ENCODE results near the gene ATP5PD. TPM values are rescaled to one million over a fixed set of nuclear protein-coding genes. Genes with fewer than 3 reads are reported as not detected.
A peak's percentile ranks its signal among the peaks of the same experiment; 100 is the strongest.
"Not testable (repeated sequence)": the region's sequence is repeated elsewhere in the genome, so short reads cannot be mapped to it uniquely, and the experiment has no call there.

Gene ATP5PD
- total and polyA plus RNA-seq, 2 donors = 136 to 334 TPM

DNA sequence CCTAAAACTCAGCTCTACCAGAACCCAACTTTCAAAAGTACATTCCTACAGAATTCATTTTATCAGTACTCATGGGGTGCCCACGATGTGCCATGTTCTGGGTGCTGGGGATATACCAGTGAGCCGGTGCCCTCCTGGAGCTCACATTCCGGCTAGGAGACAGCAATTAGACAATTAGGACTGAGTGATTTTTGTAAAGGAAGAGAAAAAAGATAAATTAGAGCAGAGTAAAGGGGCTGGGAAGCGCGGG, 34.7 kb downstream of the ATP5PD start:
- H3K27ac ChIP-seq (ENCODE audit: low read depth) = peak overlapping the region; percentile 65
- peaks cover 4% of the 10 kb centered on the region for H3K4me1 ChIP-seq (ENCODE audit: insufficient read depth)
- H3K36me3 ChIP-seq (ENCODE audit: insufficient read depth) = no peaks in the 10 kb centered on the region
- WGBS = 7% methylated on average over 5 of the region's 5 CpGs
- DNase-seq (ENCODE audit: extremely low spot score) = no peak
- peak overlapping the region; percentile 80 for H3K4me3 ChIP-seq (ENCODE audit: low read depth, low read length)

DNA sequence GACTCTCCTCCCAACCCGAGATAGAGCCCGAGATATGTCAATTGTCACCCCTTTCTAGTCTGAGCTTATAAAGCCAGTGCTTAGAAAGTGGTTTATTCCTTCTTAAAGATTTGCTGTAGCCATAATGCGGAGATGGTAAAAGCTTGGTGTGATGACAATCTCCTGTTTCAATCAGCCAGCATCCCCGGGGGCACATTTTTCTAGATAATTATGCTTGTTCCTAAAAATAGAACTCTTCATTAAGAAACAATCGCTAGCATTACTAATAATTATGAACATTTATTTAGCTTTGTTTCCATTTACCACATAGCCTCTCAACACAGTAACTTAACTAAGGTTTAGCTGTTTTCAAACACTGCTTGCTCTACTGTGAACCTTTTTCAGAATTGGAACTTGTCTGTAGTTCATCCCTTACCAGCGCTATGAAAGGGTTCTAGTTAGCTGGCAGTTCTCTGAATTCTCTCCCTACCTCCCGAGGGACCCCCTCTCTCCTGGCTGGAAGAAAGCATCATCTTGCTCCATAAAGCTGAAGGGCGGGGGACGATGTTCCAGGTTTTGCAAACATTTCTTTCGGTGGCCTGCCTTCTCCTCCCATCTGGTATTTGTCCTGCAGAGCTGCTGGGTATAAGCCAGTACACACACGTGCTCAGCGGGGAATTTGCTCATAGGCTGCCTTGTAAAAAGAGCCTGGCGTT, 35.2 kb downstream of the ATP5PD start:
- Histone ChIP-seq H3K36me3 (ENCODE audit: insufficient read depth) (no peaks in the 10 kb centered on the region), H3K27ac (ENCODE audit: low read depth) (no peak overlapping the region), H3K4me3 (ENCODE audit: low read depth, low read length) (no peak overlapping the region), H3K4me1 (ENCODE audit: insufficient read depth) (peaks cover 4% of the 10 kb centered on the region)
- DNase-seq (ENCODE audit: extremely low spot score) = no peak
- 18% methylated on average over 13 of the region's 13 CpGs for WGBS

DNA sequence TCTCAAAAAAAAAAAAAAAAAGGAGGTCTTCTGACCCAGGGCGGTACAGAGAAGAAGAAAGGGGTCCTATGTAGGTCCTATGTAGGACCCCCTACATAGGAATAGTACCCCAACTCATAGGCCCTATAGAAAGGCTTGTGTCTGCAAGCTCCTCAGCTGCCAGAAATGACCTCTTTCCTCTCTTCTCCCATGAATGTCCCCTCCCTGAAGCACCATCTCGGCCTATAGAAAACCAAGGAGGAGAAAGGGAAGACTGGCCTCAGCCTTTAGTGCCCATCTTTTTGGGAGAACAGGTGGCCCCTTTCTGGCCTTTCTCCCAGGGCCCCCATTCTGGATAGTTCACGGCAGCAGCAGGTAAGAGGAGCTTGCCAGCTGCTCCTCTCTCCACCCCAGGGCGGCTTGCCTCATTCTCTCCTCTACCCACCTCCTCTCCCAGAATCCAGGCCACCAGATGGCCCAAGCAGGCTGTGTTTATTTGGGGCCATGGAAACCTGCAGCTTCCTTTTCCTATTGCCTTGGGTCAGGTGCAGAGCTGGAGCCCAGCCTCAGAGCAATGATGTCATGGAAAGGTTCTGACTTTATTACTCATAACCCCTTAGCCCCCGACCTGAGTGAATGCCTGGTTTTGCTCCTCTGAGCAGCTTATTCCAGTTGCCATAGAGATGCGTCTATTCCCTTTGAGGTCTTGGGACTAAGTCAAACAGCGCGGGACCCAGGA, 35.9 kb downstream of the ATP5PD start:
- no peak for DNase-seq (ENCODE audit: extremely low spot score)
- 53% methylated on average over 8 of the region's 8 CpGs for WGBS
- peaks cover 4% of the 10 kb centered on the region for H3K4me1 ChIP-seq (ENCODE audit: insufficient read depth)
- H3K27ac ChIP-seq (ENCODE audit: low read depth) = no peak overlapping the region
- no peak overlapping the region for H3K4me3 ChIP-seq (ENCODE audit: low read depth, low read length)
- no peaks in the 10 kb centered on the region for H3K36me3 ChIP-seq (ENCODE audit: insufficient read depth)

DNA sequence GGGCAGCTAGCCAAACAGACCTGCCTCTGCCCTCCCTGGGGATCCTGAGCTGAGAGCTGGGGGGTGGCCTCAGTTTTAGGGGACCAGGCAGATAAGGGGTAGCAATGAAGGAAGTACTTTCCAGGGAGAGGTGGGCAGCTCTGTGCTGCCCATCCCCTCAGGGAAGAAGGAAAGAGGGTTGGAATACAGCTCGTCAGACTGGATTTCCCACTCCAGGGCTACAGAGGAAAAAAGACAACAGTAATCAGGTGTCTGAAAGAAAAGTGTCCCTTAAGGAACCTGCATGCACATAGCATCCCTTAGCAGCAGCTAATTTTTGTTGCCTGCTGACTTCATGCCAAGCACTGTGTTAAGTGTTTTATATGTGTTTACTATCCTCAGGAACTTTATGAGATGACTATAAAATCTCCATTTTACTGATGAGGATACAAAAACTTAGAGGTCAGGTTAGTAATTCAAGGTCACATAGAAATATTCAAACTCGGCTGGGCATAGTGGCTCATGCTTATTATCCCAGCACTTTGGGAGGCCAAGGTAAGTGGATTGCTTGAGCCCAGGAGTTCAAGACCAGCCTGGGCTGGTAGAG, 37.5 kb downstream of the ATP5PD start:
- no peak overlapping the region for H3K27ac ChIP-seq (ENCODE audit: low read depth)
- no peak overlapping the region for H3K4me3 ChIP-seq (ENCODE audit: low read depth, low read length)
- 62% methylated on average over 2 of the region's 2 CpGs for WGBS
- no peaks in the 10 kb centered on the region for H3K36me3 ChIP-seq (ENCODE audit: insufficient read depth)
- no peak for DNase-seq (ENCODE audit: extremely low spot score)
- peaks cover 4% of the 10 kb centered on the region for H3K4me1 ChIP-seq (ENCODE audit: insufficient read depth)

DNA sequence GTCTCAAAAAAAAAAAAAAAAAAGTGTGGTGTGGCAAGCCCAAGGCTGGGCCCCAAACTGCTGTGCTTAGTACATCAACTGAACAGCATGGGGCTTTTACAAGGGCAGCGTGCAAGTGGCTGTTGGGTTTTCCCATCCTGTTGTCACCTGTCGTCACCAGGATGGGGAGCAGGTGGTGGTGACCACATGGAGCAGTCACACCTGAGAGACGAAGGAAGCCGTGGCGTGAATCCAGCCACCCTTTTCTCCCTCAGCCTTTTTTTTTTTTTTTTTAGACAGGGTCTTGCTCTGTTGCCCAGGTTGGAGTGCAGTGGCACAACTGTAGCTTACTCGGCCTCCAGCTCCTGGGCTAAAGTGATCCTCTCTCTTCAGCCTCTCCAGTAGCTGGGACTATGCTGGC, 38.4 kb downstream of the ATP5PD start:
- no peak overlapping the region for H3K27ac ChIP-seq (ENCODE audit: low read depth)
- peaks cover 2% of the 10 kb centered on the region for H3K4me1 ChIP-seq (ENCODE audit: insufficient read depth)
- DNase-seq (ENCODE audit: extremely low spot score) = no peak
- no peak overlapping the region for H3K4me3 ChIP-seq (ENCODE audit: low read depth, low read length)
- 90% methylated on average over 6 of the region's 6 CpGs for WGBS
- H3K36me3 ChIP-seq (ENCODE audit: insufficient read depth) = no peaks in the 10 kb centered on the region

DNA sequence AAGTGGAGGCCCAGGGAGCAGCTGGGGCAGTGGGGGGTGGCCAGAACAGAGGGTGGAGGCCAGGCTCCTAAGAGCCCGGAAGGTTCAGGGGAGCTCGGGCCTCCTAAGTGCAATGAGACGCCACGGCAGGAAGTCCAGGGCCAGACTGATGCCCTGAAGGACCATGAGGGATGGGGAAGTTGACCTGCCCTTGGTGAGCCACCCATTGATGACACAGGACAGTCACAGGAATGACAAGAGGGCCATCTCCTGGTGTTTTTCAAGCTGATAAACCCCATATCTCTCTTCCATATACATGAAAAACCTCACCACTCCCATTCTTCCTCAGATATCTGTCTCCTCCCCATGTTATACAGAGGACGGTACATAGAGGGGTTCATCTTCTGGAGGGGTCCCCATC, 40.1 kb downstream of the ATP5PD start:
- no peak for DNase-seq (ENCODE audit: extremely low spot score)
- Histone ChIP-seq H3K4me1 (ENCODE audit: insufficient read depth) (no peaks in the 10 kb centered on the region), H3K4me3 (ENCODE audit: low read depth, low read length) (no peak overlapping the region), H3K27ac (ENCODE audit: low read depth) (no peak overlapping the region), H3K36me3 (ENCODE audit: insufficient read depth) (no peaks in the 10 kb centered on the region)
- 89% methylated on average over 5 of the region's 5 CpGs for WGBS

DNA sequence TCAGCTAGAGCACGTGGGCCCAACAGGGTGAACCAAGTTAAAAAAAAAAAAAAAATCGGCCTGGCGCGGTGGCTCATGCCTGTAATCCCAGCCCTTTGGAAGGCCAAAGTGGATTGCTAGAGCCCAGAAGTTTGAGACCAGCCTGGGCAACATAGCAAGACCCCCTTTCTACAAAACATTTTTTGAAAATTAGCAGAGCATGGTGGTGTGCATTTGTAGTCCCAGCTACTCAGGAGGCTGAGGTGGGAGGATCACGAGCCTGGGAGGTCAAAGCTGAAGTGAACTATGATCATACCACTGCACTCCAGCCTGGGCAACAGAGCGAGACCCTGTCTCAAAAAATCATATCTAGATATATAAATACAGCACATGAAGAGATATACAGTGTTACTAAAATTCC, 40.7 kb downstream of the ATP5PD start:
- not testable (repeated sequence) for H3K4me1 ChIP-seq (ENCODE audit: insufficient read depth); H3K4me3 ChIP-seq (ENCODE audit: low read depth, low read length); H3K27ac ChIP-seq (ENCODE audit: low read depth); H3K36me3 ChIP-seq (ENCODE audit: insufficient read depth); DNase-seq (ENCODE audit: extremely low spot score)
- WGBS = 95% methylated on average over 6 of the region's 6 CpGs

DNA sequence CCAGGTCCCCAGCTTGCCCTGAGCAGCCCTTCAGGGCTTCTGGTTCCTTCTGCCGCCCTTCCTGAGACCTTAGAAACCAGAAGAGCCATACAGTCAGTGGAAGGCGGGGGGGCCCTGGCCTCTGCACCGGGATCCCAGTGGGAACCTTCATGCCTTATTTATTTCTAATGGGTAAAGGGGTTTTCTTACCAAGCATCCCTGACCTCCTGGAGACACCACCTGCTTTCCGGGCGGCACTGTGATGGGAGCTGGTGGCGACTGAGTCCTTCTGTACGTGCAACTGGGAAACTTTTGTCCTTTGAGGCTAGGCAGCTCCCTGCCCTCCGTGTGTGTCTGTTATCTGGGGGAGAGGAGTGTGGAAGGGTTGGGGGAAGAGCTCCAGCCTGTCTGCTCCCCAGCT, 41.5 kb downstream of the ATP5PD start:
- no peak for DNase-seq (ENCODE audit: extremely low spot score)
- Histone ChIP-seq H3K4me1 (ENCODE audit: insufficient read depth) (no peaks in the 10 kb centered on the region), H3K4me3 (ENCODE audit: low read depth, low read length) (no peak overlapping the region), H3K27ac (ENCODE audit: low read depth) (no peak overlapping the region), H3K36me3 (ENCODE audit: insufficient read depth) (no peaks in the 10 kb centered on the region)
- WGBS = 89% methylated on average over 8 of the region's 8 CpGs

DNA sequence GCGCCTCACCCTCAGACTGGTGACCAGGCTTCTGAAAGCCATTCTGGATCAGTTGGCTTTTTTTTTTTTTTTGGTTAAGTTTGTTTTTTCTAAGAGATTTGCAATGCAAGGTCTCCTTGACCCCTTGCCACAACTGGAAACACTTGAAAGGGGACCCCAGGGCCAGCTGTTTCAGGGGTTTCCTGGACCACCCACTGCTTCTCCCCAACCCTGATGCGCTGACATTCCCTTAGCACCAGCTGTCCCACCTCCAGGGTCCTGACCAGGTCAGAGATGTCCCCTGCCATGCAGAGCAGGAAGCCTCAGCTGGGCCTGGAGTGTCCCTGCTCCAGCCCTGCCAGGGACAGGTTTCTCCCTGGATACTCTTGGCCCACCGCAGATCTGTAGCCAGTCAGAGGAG, 42.4 kb downstream of the ATP5PD start:
- no peaks in the 10 kb centered on the region for H3K36me3 ChIP-seq (ENCODE audit: insufficient read depth)
- no peak for DNase-seq (ENCODE audit: extremely low spot score)
- 97% methylated on average over 3 of the region's 3 CpGs for WGBS
- no peaks in the 10 kb centered on the region for H3K4me1 ChIP-seq (ENCODE audit: insufficient read depth)
- H3K27ac ChIP-seq (ENCODE audit: low read depth) = no peak overlapping the region
- H3K4me3 ChIP-seq (ENCODE audit: low read depth, low read length) = no peak overlapping the region

DNA sequence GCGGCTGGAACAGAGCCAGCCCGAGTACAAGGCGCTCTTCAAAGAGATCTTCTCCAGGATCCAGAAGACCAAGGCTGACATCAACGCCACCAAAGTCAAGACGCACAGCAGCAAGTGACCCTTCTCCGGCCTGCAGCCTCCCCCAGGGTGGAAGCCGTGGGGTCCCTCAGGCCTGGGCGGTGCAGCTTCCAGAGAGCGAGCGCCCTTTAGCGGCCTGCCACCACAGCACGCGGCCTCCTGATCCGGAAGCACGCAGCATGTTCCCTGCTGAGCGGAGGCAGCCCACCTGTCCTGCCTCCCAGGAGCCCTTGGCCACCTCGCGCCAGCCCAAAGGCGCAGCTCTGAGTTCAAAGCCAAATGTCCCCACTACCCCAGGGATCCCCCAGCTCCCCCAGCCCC, 42.8 kb downstream of the ATP5PD start:
- H3K4me3 ChIP-seq (ENCODE audit: low read depth, low read length) = no peak overlapping the region
- 95% methylated on average over 19 of the region's 19 CpGs for WGBS
- no peaks in the 10 kb centered on the region for H3K4me1 ChIP-seq (ENCODE audit: insufficient read depth)
- DNase-seq (ENCODE audit: extremely low spot score) = no peak
- no peaks in the 10 kb centered on the region for H3K36me3 ChIP-seq (ENCODE audit: insufficient read depth)
- no peak overlapping the region for H3K27ac ChIP-seq (ENCODE audit: low read depth)

DNA sequence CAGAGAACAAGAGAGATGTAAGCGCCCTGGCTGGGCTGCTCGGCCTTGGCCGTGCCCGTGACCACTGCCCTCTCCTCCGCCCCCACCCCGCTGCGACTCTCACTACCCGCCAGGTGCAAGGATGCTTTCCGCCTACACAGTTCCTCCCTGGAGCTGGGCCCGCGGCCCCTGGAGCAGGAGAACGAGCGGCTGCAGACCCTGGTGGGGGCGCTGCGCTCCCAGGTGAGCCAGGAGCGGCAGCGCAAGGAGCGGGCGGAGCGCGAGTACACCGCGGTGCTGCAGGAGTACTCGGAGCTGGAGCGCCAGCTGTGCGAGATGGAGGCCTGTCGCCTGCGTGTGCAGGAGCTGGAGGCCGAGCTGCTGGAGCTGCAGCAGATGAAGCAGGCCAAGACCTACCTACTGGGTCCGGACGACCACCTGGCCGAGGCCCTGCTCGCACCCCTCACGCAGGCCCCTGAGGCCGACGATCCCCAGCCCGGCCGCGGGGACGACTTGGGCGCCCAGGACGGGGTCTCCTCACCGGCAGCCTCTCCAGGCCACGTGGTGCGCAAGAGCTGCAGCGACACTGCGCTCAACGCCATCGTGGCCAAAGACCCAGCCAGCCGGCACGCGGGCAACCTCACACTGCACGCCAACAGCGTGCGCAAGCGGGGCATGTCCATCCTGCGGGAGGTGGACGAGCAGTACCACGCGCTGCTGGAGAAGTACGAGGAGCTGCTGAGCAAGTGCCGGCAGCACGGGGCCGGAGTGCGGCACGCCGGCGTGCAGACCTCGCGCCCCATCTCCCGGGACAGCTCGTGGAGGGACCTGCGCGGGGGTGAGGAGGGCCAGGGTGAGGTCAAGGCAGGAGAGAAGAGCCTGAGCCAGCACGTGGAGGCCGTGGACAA, 43.5 kb downstream of the ATP5PD start:
- Histone ChIP-seq H3K27ac (ENCODE audit: low read depth) (no peak overlapping the region), H3K36me3 (ENCODE audit: insufficient read depth) (no peaks in the 10 kb centered on the region), H3K4me3 (ENCODE audit: low read depth, low read length) (no peak overlapping the region), H3K4me1 (ENCODE audit: insufficient read depth) (no peaks in the 10 kb centered on the region)
- 88% methylated on average over 76 of the region's 76 CpGs for WGBS
- DNase-seq (ENCODE audit: extremely low spot score) = no peak

DNA sequence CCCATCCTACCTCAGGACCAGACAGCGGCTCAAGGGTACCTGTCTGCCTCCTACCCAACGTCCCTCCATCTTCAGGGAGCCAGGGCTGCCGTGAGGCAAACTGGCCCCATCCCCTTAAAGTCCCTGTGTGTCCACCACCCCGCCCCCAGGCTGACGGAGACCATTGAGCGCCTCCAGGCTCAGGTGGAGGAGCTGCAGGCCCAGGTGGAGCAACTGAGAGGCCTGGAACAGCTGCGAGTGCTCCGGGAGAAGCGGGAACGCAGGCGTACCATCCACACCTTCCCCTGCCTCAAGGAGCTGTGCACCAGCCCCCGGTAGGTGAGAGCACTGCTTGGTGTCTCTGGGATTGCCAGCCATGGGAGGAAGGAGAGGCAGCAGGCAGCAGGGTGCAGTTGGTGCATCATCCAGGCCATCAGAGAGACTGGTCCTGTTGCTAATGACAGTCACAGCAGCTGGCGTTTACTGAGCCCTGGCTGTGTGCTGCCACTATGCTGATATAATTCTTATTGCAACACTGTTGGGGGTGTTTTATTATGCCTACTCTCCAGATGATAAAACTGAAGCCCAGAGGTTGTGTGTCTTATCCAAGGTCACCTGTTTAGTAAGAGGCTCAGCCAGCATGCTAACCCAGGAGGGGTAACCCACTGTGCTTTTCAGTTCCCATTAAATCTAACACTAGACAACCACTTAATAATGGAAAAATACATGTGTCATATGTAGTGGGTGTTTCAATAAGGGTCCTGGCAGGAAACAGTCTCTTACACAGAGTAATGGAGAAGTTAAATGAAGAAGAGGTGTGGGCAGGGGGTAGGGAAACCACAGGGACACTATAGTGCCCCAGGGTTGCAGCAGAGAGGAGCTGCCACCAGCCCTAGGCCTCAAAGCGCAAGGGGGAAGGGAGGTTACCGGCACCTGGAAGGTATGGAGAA, 44.6 kb downstream of the ATP5PD start:
- WGBS = 92% methylated on average over 15 of the region's 15 CpGs
- Histone ChIP-seq H3K4me3 (ENCODE audit: low read depth, low read length) (no peak overlapping the region), H3K27ac (ENCODE audit: low read depth) (no peak overlapping the region), H3K4me1 (ENCODE audit: insufficient read depth) (no peaks in the 10 kb centered on the region), H3K36me3 (ENCODE audit: insufficient read depth) (no peaks in the 10 kb centered on the region)
- DNase-seq (ENCODE audit: extremely low spot score) = no peak

DNA sequence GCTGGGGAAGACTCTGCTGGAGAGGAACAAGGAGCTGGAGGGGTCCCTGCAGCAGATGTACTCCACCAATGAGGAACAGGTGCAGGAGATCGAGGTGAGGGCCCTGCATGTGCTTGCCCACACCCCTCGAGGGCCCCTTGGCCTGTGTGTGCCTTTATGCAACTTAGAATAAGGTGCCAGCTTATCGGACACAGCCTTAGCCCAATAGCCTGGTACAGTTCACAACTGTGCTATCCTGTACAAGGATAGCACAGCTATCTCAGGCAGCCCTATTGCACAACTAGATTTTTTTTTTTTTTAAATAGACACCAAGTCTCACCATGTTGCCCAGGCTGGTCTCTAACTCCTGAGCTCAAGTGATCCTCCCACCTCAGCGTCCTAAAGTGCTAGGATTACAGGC, 47.2 kb downstream of the ATP5PD start:
- DNase-seq (ENCODE audit: extremely low spot score) = no peak

More for the DNA sequence above, 47.2 kb downstream of the ATP5PD start:
- no peak overlapping the region for H3K27ac ChIP-seq (ENCODE audit: low read depth)
- WGBS = 91% methylated on average over 4 of the region's 4 CpGs
- no peaks in the 10 kb centered on the region for H3K4me1 ChIP-seq (ENCODE audit: insufficient read depth)
- no peaks in the 10 kb centered on the region for H3K36me3 ChIP-seq (ENCODE audit: insufficient read depth)
- no peak overlapping the region for H3K4me3 ChIP-seq (ENCODE audit: low read depth, low read length)
